ENCODE data around the gene SIPA1L3. TPM values are rescaled to one million over a fixed set of nuclear protein-coding genes. Genes with fewer than 3 reads are reported as not detected.

The SIPA1L3 gene
- total RNA-seq, 2 donors from 2014 or later = 42.8 to 48.2 TPM

GRCh38 chr19:38247734-38248268, 340.8 kb downstream of the SIPA1L3 start:
- peaks cover 18% of the 10 kb centered on the region for H3K4me1 Mint-ChIP-seq
- peaks cover 5% of the 10 kb centered on the region for H3K4me1 ChIP-seq (ENCODE audit: control insufficient read depth, insufficient read depth, low read length)
- peaks cover 11% of the 10 kb centered on the region for H3K27me3 Mint-ChIP-seq (ENCODE audit: insufficient read depth)
- no peak overlapping the region for H3K4me3 Mint-ChIP-seq
- WGBS, 2 experiments (ENCODE audit: insufficient coverage in 1 of 2, insufficient read length in 1 of 2) = 70 to 88% methylated on average over 4 to 9 of the region's 9 CpGs
- H3K9me3 ChIP-seq (ENCODE audit: control insufficient read depth, low read length) = no peaks in the 10 kb centered on the region
- TF ChIP-seq CTCF (conservative IDR thresholded peaks at IDR 0.05) = no peak
- no peaks in the 10 kb centered on the region for H3K36me3 ChIP-seq (ENCODE audit: control insufficient read depth, insufficient read depth, low read length)
- no peak overlapping the region for H3K27ac Mint-ChIP-seq
- H3K27me3 ChIP-seq (ENCODE audit: control insufficient read depth, insufficient read depth, low read length, poor library complexity, severe bottlenecking) = no peaks in the 10 kb centered on the region
- H3K9ac ChIP-seq (ENCODE audit: extremely low read depth, low read length, poor library complexity, severe bottlenecking) = no peak overlapping the region
- peak; percentile 73 for DNase-seq
- no peak overlapping the region for H3K27ac ChIP-seq (ENCODE audit: low read depth, low read length)
- H3K36me3 Mint-ChIP-seq (ENCODE audit: low read depth) = no peaks in the 10 kb centered on the region
- no peaks in the 10 kb centered on the region for H3K9me3 Mint-ChIP-seq
- no peak overlapping the region for H3K4me3 ChIP-seq (ENCODE audit: low read length)

GRCh38 chr19:38248421-38248820, 341.4 kb downstream of the SIPA1L3 start:
- Mint-ChIP-seq H3K9me3 (no peaks in the 10 kb centered on the region), H3K4me1 (peaks cover 18% of the 10 kb centered on the region)
- DNase-seq = no peak

DNA sequence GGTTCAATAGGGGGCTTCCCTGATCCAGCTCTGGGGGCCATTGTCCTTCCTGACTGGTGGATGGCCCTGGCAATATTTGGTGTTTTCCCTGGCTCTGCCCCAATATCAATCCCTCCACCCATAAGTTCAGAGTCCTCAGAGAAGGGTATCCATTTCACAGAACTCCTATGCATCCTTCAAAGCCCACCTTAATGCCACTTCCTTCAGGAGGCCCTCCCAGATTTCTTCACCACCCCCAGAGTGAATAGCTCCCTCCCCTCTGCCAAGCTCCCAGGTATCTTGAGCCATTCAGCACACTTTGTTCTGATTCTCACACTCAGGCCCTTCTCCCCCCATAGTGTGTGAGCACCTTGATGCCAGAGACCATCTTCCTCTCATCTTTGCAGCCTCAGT, 343.4 kb downstream of the SIPA1L3 start:
- no peak for DNase-seq
- no peak overlapping the region for H3K4me3 ChIP-seq (ENCODE audit: low read length)
- H3K27ac ChIP-seq (ENCODE audit: low read depth, low read length) = no peak overlapping the region
- no peaks in the 10 kb centered on the region for H3K36me3 Mint-ChIP-seq (ENCODE audit: low read depth)
- H3K36me3 ChIP-seq (ENCODE audit: control insufficient read depth, insufficient read depth, low read length) = no peaks in the 10 kb centered on the region
- no peaks in the 10 kb centered on the region for H3K27me3 ChIP-seq (ENCODE audit: control insufficient read depth, insufficient read depth, low read length, poor library complexity, severe bottlenecking)
- no peak for TF ChIP-seq CTCF (conservative IDR thresholded peaks at IDR 0.05)
- H3K9me3 ChIP-seq (ENCODE audit: control insufficient read depth, low read length) = no peaks in the 10 kb centered on the region
- no peak overlapping the region for H3K9ac ChIP-seq (ENCODE audit: extremely low read depth, low read length, poor library complexity, severe bottlenecking)
- H3K4me3 Mint-ChIP-seq = no peak overlapping the region
- H3K4me1 Mint-ChIP-seq = peaks cover 16% of the 10 kb centered on the region
- H3K27me3 Mint-ChIP-seq (ENCODE audit: insufficient read depth) = peaks cover 14% of the 10 kb centered on the region
- H3K4me1 ChIP-seq (ENCODE audit: control insufficient read depth, insufficient read depth, low read length) = peaks cover 5% of the 10 kb centered on the region
- H3K9me3 Mint-ChIP-seq = no peaks in the 10 kb centered on the region
- H3K27ac Mint-ChIP-seq = no peak overlapping the region

More at GRCh38 chr19:38248421-38248820, 341.4 kb downstream of the SIPA1L3 start:
- H3K4me3 Mint-ChIP-seq = no peak overlapping the region
- H3K4me3 ChIP-seq (ENCODE audit: low read length) = no peak overlapping the region
- no peaks in the 10 kb centered on the region for H3K27me3 ChIP-seq (ENCODE audit: control insufficient read depth, insufficient read depth, low read length, poor library complexity, severe bottlenecking)
- TF ChIP-seq CTCF (conservative IDR thresholded peaks at IDR 0.05) = no peak
- H3K9ac ChIP-seq (ENCODE audit: extremely low read depth, low read length, poor library complexity, severe bottlenecking) = no peak overlapping the region
- H3K9me3 ChIP-seq (ENCODE audit: control insufficient read depth, low read length) = no peaks in the 10 kb centered on the region
- H3K36me3 ChIP-seq (ENCODE audit: control insufficient read depth, insufficient read depth, low read length) = no peaks in the 10 kb centered on the region
- peaks cover 5% of the 10 kb centered on the region for H3K4me1 ChIP-seq (ENCODE audit: control insufficient read depth, insufficient read depth, low read length)
- no peak overlapping the region for H3K27ac ChIP-seq (ENCODE audit: low read depth, low read length)
- 81 to 91% methylated on average over 7 of the region's 7 CpGs for WGBS, 2 experiments (ENCODE audit: insufficient coverage in 1 of 2, insufficient read length in 1 of 2)
- H3K27ac Mint-ChIP-seq = no peak overlapping the region
- H3K36me3 Mint-ChIP-seq (ENCODE audit: low read depth) = no peaks in the 10 kb centered on the region
- H3K27me3 Mint-ChIP-seq (ENCODE audit: insufficient read depth) = peaks cover 11% of the 10 kb centered on the region
